CD14-positive monocyte (primary cell): Measurements from ENCODE around the gene ZRANB1. TPM values are rescaled to one million over a fixed set of nuclear protein-coding genes. Genes with fewer than 3 reads are reported as not detected.

Experiments used
- DNase-seq, 3 donors: peaks; one replicate each; pipeline ENCODE4 v3.0.0-alpha.2; 2011 to 2022
- H2AFZ ChIP-seq: 2 replicates; pipeline ENCODE4 v1.6.0; 2012; ENCODE audit warnings: mild to moderate bottlenecking, low read depth, low read length, inconsistent platforms; ENCODE audit not compliant: insufficient read depth, poor library complexity, severe bottlenecking
- H3K27ac ChIP-seq, 2 donors: 1 replicate in 1 of 2; 2 replicates in 1 of 2; pipeline ENCODE4 v1.5.1; 2012 to 2013; ENCODE audit warnings: low read length in 2 of 2, control low read depth in 1 of 2, inconsistent platforms in 1 of 2, low read depth in 1 of 2, mild to moderate bottlenecking in 1 of 2
- H3K27me3 ChIP-seq, 2 donors: one replicate each; pipeline versions ENCODE4 v1.6.0 to v1.6.1; 2011 to 2013; ENCODE audit warnings: low read length in 2 of 2; ENCODE audit not compliant: control insufficient read depth in 2 of 2, insufficient read depth in 2 of 2
- H3K36me3 ChIP-seq, 2 donors: replicated peaks in 1 of 2; 1 replicate in 1 of 2; 2 replicates in 1 of 2; pipeline versions ENCODE4 v1.5.1 to v1.6.1; 2012 to 2013; ENCODE audit warnings: low read length in 2 of 2, control low read depth in 1 of 2, inconsistent platforms in 1 of 2, mild to moderate bottlenecking in 1 of 2; ENCODE audit not compliant: insufficient read depth in 2 of 2, control insufficient read depth in 1 of 2
- H3K4me1 ChIP-seq, 2 donors: 1 replicate in 1 of 2; 2 replicates in 1 of 2; pipeline versions ENCODE4 v1.5.1 to v1.6.1; 2012 to 2013; ENCODE audit warnings: low read length in 2 of 2, control low read depth in 1 of 2, inconsistent platforms in 1 of 2, mild to moderate bottlenecking in 1 of 2, moderate library complexity in 1 of 2; ENCODE audit not compliant: insufficient read depth in 2 of 2, control insufficient read depth in 1 of 2
- H3K4me2 ChIP-seq: replicated peaks from 2 replicates; pipeline ENCODE3; 2012; ENCODE audit warnings: low read length, moderate library complexity, mild to moderate bottlenecking; ENCODE audit not compliant: poor library complexity, severe bottlenecking; ENCODE audit errors: extremely low read depth
- H3K4me3 ChIP-seq, 3 experiments: fragments of 200-600 bp in 1 of 3; sonication (generic) in 1 of 3; replicated peaks in 1 of 3; 1 replicate in 2 of 3; 2 replicates in 1 of 3; pipeline ENCODE4 v1.5.1; 2011 to 2013; ENCODE audit warnings: low read length in 3 of 3, mild to moderate bottlenecking in 3 of 3, control low read depth in 2 of 3, low read depth in 2 of 3, inconsistent platforms in 1 of 3, moderate library complexity in 1 of 3
- H3K79me2 ChIP-seq: 2 replicates; pipeline ENCODE4 v1.6.0; 2012; ENCODE audit warnings: mild to moderate bottlenecking, control low read depth, inconsistent platforms, low read length, moderate library complexity; ENCODE audit not compliant: insufficient read depth
- H3K9ac ChIP-seq: 2 replicates; pipeline ENCODE4 v1.6.0; 2017; ENCODE audit warnings: low read length, mild to moderate bottlenecking; ENCODE audit not compliant: insufficient read depth, poor library complexity, severe bottlenecking
- H3K9me3 ChIP-seq, 2 donors: replicated peaks in 1 of 2; 1 replicate in 1 of 2; 2 replicates in 1 of 2; pipeline versions ENCODE4 v1.5.1 to v1.6.1; 2012 to 2013; ENCODE audit warnings: low read length in 2 of 2, control low read depth in 1 of 2; ENCODE audit not compliant: control insufficient read depth in 1 of 2, insufficient read depth in 1 of 2
- H4K20me1 ChIP-seq: 2 replicates; pipeline ENCODE4 v1.6.0; 2012; ENCODE audit warnings: mild to moderate bottlenecking, low read length, control low read depth, moderate library complexity; ENCODE audit not compliant: insufficient read depth
- H3K27ac Mint-ChIP-seq, 7 donors: one replicate each; pipeline ENCODE4 v1.8.0; 2020; ENCODE audit warnings: mild to moderate bottlenecking in 7 of 7, mixed read lengths in 7 of 7, moderate library complexity in 6 of 7, inconsistent platforms in 2 of 7
- H3K27me3 Mint-ChIP-seq, 3 donors: one replicate each; pipeline ENCODE4 v1.8.0; 2021 to 2022; ENCODE audit warnings: low read depth in 3 of 3, mild to moderate bottlenecking in 3 of 3, mixed read lengths in 3 of 3, moderate library complexity in 3 of 3, inconsistent platforms in 1 of 3
- H3K36me3 Mint-ChIP-seq, 2 donors: one replicate each; pipeline ENCODE4 v1.8.0; 2020; ENCODE audit warnings: mixed read lengths in 2 of 2, inconsistent platforms in 1 of 2, mild to moderate bottlenecking in 1 of 2
- H3K4me1 Mint-ChIP-seq: one replicate; pipeline ENCODE4 v1.8.0; 2020; ENCODE audit warnings: mild to moderate bottlenecking, mixed read lengths
- H3K4me3 Mint-ChIP-seq, 2 donors: one replicate each; pipeline ENCODE4 v1.8.0; 2020; ENCODE audit warnings: mild to moderate bottlenecking in 2 of 2, mixed read lengths in 2 of 2, moderate library complexity in 1 of 2
- H3K9me3 Mint-ChIP-seq, 7 donors: one replicate each; pipeline ENCODE4 v1.8.0; 2020 to 2022; ENCODE audit warnings: mixed read lengths in 7 of 7, mild to moderate bottlenecking in 6 of 7, moderate library complexity in 6 of 7, inconsistent platforms in 2 of 7
- CTCF ChIP-seq: fragments of 200-600 bp; IDR thresholded peaks from one replicate; pipeline ENCODE4 v1.8.0; 2022; ENCODE audit warnings: antibody characterized with exemption, mild to moderate bottlenecking
- WGBS: methylation state at CpG from one replicate; pipeline ENCODE4 v1.1.5; 2013; ENCODE audit warnings: missing lambda C conversion rate; ENCODE audit not compliant: insufficient coverage; 5-methylcytosine and 5-hydroxymethylcytosine counted together
- intact Hi-C, 2 donors: fragments of 100-400 bp; cut with micrococcal nuclease; formaldehyde crosslinking; loops; one replicate each; pipeline versions ENCODE4 v1.15.0 to v1.15.1; 2023
- polyA plus RNA-seq, 3 donors: library from polyadenylated mRNA; depleted of rRNA in 1 of 3; unstranded in 2 of 3; stranded (reverse) in 1 of 3; fragments of 300-500 nt in 2 of 3; fragments of >200 nt in 1 of 3; fragmentation: Illumina TruSeq in 2 of 3; gene quantifications; 1 replicate in 2 of 3; 2 replicates in 1 of 3; pipeline ENCODE4 v1.2.3, GENCODE V29; 2012 to 2021

ZRANB1 gene
- polyA plus RNA-seq, 3 donors = 2.7 to 5.6 (median 3.1) TPM

- no peak overlapping the region for H3K4me2 ChIP-seq
- peaks cover 99% of the 10 kb centered on the region for H3K79me2 ChIP-seq
- peaks cover 99% of the 10 kb centered on the region for H4K20me1 ChIP-seq
- 93% methylated on average over 17 of the region's 17 CpGs for WGBS
- no peaks in the 10 kb centered on the region for H3K27me3 Mint-ChIP-seq
- TF ChIP-seq CTCF = no peak
- no peak overlapping the region for H3K4me3 Mint-ChIP-seq
- peaks cover 45 to 79% of the 10 kb centered on the region in 2 donors for H3K36me3 Mint-ChIP-seq
- H3K27ac Mint-ChIP-seq = peak overlapping the region in 4 of 7 donors; percentile 58 to 85 (median 70)
- H3K4me3 ChIP-seq = no peak overlapping the region
- intact Hi-C loops = no loop called here
- H2AFZ ChIP-seq = no peak overlapping the region
- peaks cover 0 to 2% (median 0%) of the 10 kb centered on the region in 7 donors for H3K9me3 Mint-ChIP-seq
- H3K4me1 Mint-ChIP-seq = peaks cover 28% of the 10 kb centered on the region
- no peak overlapping the region for H3K9ac ChIP-seq
- H3K4me1 ChIP-seq = peaks cover 0 to 5% of the 10 kb centered on the region in 2 donors
- H3K9me3 ChIP-seq = no peaks in the 10 kb centered on the region
- H3K27ac ChIP-seq = no peak overlapping the region
- no peaks in the 10 kb centered on the region for H3K27me3 ChIP-seq
- no peak for DNase-seq
- H3K36me3 ChIP-seq = peaks cover 37 to 84% of the 10 kb centered on the region in 2 donors
Observed at GRCh38 chr10:125021686-125022344, 79.9 kb downstream of the ZRANB1 start.

GRCh38 chr10:125022671-125023070 is 80.7 kb downstream of the ZRANB1 start:
- H3K4me2 ChIP-seq = no peak overlapping the region
- no peak for DNase-seq
- no peak for TF ChIP-seq CTCF
- Mint-ChIP-seq H3K27me3 (no peaks in the 10 kb centered on the region), H3K36me3 (peaks cover 43 to 79% of the 10 kb centered on the region in 2 donors), H3K4me1 (peaks cover 26% of the 10 kb centered on the region), H3K9me3 (peaks cover 0 to 2% (median 0%) of the 10 kb centered on the region in 7 donors), H3K4me3 (no peak overlapping the region), H3K27ac (peak overlapping the region in 2 of 7 donors; percentile 26 to 68)
- no peak overlapping the region for H3K9ac ChIP-seq
- no peaks in the 10 kb centered on the region for H3K27me3 ChIP-seq
- no peak overlapping the region for H2AFZ ChIP-seq
- 99% methylated on average over 7 of the region's 8 CpGs for WGBS
- no peak overlapping the region for H3K4me3 ChIP-seq
- intact Hi-C loops = no loop called here
- H3K9me3 ChIP-seq = no peaks in the 10 kb centered on the region
- H4K20me1 ChIP-seq = peaks cover 99% of the 10 kb centered on the region
- peak overlapping the region in 1 of 2 donors; percentile 10 for H3K27ac ChIP-seq
- H3K36me3 ChIP-seq = peaks cover 35 to 84% of the 10 kb centered on the region in 2 donors
- peaks cover 0 to 5% of the 10 kb centered on the region in 2 donors for H3K4me1 ChIP-seq
- H3K79me2 ChIP-seq = peaks cover 99% of the 10 kb centered on the region
